GM21717 (cell line): ENCODE measurements around the gene TAS1R2.
"Not testable (repeated sequence)": the region's sequence is repeated elsewhere in the genome, so short reads cannot be mapped to it uniquely, and the experiment has no call there.

Experiments used
- ATAC-seq: cut with Tn5 transposase; IDR thresholded peaks from one replicate; pipeline ENCODE4 v1.9.1; 2021; ENCODE audit warnings: mild to moderate bottlenecking, moderate library complexity; ENCODE audit not compliant: unreplicated experiment

Gene TAS1R2

DNA sequence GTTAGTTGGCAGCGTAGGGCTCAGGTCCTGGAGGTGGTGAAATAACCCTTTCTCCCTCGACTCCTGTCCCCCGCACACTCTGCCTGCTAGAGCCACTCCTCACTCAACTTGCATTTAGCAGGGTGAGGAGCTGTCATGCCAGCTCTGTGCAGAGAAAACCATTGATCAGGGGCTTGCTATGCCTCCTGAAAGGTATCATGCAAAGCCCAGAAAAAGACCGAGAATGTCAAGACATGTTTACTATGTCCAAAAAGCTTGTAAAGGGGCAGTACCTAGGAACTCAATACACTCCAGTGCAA, 24.9 kb upstream of the TAS1R2 start:
- ATAC-seq = no peak

DNA sequence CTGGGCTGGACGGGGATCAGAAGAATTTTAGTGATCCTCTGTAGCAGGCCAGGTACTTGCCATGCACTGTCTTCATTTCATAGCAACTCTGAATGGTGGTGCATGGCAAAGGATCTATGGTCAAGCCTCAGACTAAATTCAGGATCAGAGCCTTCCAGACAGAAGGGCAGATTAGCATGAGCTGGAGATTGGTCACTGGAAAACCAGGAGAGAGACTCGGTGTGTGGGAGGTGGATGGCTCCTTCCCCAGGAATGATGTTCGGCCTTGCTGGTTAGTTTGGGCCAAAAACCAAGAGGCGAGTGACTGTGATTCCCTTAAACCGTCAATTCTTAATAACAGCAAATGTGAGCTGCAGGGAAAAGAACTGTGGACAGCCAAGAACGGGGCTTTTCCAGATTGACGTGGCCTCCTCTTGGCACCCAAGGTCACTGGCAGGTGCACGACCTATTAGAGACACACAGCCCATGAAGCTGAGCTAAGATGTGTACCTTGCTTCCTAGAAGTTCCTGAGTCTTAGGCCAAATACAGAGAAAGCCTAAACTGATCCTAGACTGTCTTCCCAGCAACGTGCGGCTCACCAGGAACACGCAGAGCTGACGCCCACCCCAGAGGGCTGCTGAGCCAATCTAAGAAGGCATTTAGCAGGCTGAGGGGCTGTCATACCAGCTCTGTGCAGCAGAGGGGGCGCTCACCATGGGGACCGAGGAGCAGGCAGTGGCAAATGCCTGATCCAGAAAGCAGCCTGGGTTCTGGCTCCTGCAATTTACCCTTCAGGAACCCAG, 24.4 kb upstream of the TAS1R2 start:
- ATAC-seq = no peak

DNA sequence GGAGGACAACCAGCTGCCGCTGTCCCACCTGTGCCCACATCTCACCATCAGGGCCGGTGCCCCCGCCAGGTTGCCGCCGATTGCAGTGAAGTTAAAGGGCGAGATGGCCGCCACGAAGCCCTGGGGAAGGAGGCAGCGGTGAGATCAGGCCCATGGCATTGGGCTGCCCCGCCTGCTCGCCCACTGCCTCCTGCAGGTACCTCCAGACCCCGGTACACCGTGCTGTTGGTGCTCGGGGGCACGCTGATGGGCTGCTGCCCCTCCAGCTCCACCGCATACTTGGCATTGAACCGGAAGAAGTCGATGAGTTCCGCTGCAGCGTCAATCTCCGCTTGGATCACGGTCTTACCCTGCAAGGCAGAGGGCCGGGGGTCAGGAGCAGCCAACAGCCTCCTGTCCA, 23.6 kb upstream of the TAS1R2 start:
- no peak for ATAC-seq

DNA sequence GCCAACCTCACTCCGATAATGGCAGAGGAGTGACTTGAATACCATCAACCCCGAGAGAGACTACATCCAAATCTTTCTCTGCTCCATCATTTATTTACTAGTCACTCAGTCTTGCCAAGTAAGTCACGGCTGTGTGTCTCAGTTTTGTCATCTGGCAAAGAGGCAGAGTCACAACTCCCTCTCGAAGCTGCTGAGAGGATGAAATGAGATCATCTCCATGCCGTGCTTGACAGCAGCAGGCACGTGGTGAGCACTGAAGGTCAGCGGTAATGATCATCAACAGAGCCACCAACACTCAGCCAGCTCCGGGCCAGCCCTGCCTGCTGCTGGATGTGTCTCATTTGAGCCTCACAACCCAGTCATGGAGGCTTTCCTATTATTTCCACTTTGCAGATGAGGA, 23.0 kb upstream of the TAS1R2 start:
- ATAC-seq = no peak

DNA sequence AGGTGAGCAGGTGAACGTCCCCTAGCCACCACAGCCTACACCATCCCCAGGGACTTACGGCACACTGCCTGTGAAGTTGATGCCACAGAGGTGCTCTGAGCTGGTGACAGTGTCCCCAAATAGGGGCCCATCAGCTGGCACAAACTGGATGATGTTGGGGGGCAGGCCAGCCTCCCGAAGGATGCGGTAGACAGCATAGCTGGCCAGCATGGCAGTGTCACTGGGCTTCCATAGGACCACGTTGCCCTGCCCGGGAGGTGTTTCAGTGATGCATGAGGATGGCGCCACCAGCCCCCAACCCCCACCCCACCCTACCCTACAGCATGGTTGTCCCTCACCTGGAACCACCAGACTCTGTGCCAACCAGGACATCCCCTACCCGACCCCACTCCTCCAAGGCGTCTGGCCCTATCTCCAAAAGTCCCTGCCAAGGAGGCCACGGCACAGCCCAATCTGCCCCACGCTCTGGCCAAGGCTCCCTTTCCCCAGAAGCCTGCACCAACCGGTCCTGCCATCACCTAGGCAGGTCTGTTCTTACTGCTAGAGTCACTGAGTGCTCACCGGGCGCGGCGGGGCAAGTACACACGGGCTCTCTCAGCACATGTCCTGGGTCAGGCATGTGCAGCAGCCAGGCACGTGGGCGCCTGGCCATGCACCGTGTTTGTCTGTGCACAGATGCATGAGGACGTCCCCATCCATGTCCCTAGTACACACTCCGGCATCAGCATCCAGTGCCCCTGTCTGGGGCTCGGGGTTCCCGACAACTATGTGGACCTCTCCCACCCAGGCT, 22.4 kb upstream of the TAS1R2 start:
- no peak for ATAC-seq

DNA sequence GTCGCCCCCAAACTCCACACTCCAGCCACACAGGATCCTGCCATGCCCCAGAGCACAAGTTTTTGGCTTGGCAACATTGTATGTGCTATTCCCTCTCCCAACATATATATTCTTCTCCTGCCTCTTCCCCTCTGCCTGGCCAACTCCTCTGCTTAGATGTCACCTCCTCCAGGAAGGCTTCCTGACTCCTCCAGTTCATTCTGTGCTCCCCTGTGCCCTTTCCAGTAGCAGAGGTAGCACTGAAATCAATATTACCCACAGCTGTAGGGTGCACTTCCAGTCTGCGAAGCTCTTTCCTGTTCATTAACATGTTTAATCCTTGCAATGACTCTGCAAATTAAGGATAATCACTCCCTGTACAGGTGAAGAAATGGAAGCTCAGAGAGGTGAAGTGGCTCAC, 21.7 kb upstream of the TAS1R2 start:
- no peak for ATAC-seq

DNA sequence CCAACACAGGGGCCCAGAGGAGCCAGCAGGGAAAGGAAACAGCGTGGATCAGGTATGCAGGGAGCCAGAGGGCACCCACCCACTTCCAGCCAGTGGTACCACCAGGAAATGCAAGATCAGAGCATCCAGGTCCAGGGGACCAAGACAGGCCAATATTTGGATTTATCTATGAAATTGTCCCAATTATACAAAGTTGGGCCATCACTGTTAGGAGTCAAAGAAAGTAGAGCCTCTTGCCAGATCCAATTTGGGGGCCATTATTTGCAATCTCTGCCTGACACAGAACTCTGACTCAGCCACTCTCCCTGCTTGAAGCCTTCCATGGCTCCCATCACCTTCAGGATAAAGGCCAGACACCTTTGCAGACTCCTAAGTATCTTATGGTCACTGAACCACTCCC, 21.1 kb upstream of the TAS1R2 start:
- ATAC-seq = no peak

DNA sequence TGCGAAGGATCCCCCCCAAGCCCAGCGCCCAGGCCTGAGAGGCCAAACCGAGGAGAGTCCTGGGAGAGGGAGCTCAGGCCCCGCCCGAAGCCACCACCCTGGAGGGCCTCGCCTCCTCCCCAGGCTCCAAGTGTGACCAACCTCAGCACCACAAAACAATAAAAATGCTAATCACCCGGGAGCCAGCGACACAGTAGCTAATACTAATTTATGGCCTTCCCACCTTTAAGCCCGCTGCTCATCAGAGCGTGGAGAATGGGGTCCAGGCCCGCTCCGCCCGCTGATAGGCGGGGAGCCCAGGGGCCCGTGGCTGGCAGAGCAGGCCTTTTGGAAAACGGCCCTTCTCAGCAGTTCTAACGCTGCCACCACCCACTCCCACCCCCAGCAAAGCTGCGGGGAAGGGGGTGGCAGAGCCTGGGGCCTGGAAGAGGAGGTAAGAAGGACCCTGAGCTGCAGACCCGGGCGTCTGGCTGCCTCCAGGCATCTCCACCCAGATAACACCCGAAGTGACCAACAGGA, 20.4 kb upstream of the TAS1R2 start:
- no peak for ATAC-seq

DNA sequence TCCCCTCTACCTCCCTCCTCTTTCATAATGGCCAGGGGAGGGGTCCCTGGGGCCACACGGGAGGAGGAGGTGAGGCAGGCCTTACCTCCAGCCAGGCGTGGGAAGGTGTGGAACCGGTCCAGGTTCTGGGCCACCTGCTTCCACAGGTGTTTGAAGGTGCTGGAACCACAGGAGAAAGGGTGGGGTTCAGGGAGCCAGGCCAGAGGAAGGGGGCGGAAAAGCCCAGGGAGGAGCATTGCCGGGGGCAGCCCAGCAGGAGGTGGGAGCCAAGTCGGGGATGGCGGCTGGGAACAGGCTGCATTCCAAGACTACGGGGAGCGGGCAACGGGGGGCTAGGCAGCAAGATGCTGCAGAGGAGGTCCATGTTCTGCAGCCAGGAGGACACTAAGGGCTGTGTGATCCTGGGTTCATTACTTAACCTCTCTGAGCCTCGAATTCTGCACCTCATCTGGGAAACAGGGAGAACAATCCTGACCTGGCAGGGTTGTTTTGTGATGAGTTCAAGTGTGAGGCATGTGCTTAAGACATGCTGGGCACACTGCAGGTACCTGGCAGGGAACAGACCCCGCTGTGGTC, 19.8 kb upstream of the TAS1R2 start:
- ATAC-seq = no peak

DNA sequence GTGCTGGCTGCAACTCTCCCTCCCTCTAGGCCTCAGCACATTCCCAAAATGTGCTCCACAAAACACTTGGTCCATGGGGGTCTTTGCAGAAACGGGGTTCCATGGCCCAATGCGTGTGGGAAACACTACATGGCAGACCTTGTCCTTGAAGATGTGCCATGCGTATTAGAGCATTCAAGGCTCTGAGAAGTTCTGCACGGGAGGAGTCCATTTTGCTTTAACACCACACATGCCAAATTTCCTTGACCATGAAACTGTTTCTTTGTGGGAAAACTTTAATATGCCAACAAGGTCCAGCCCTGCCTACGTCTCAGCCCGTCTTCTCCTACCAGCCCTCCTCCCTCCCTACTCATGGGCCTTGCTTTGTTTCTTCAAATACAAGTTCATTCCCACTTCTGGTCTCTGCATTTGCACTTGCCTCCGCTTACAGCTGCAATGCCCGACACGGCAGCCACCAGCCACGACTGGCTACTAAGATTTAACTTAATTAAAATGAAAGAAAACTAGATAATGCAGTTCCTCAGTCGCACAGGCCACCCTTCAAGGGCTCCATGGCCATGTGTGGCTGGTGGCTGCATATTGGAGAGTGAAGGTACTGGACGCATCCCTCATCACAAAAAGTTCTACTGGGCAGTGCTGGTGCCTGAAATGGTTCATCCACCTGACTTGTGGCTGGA, 19.2 kb upstream of the TAS1R2 start:
- ATAC-seq = no peak

DNA sequence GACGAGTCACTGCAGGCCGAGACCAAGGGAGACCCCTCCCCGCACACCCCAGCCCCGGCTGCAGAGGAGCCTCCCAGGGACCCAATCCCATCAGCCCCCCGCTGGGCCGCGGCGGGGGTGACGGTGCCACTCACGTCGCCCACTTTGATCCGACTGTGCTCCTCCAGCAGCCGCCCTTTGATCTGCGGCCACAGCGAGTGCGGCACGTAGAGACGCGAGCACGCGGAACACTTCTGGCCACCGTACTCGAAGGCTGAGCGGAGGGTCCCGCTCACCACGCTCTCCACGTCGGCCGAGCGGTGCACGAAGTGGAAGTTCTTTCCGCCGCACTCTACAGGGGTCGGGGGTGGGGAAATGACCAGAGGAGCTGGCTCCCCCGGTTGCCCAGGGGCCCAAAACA, 17.8 kb upstream of the TAS1R2 start:
- no peak for ATAC-seq

DNA sequence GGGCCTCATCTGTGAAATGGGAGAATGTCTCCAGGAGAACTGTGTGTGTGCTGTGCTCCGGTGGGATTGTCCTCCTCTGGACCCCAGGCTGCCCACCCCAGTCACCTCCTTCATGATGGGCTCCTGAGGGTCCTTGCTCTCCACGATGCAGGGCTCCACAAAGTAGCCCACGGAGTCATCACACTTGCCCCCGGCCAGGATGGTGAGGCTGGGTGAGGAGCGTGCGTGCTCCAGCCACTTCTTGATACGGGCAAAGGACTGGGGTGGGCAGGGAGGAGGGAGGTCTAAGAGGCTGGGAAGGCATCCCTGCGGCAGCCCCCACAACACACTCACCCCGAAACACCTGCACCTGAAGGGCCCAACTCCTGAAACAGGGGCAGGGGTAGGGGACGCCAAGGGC, 16.8 kb upstream of the TAS1R2 start:
- no peak for ATAC-seq

DNA sequence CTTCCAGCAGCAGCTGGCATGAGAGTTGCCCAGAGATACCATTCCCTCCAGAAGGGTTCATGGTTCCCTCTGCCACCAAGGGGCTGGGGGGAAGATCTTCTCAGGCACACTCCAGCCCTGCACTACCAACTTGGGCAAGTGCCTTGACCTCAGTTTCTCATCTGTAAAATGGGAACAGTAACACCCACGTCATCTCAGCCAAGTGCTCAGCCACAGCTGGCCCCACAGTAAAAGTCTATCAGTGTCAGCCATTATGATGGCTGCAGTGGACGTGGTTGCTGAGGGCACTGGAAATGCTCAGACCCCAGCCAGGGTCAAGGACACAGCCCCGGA, 16.3 kb upstream of the TAS1R2 start:
- ATAC-seq = no peak

DNA sequence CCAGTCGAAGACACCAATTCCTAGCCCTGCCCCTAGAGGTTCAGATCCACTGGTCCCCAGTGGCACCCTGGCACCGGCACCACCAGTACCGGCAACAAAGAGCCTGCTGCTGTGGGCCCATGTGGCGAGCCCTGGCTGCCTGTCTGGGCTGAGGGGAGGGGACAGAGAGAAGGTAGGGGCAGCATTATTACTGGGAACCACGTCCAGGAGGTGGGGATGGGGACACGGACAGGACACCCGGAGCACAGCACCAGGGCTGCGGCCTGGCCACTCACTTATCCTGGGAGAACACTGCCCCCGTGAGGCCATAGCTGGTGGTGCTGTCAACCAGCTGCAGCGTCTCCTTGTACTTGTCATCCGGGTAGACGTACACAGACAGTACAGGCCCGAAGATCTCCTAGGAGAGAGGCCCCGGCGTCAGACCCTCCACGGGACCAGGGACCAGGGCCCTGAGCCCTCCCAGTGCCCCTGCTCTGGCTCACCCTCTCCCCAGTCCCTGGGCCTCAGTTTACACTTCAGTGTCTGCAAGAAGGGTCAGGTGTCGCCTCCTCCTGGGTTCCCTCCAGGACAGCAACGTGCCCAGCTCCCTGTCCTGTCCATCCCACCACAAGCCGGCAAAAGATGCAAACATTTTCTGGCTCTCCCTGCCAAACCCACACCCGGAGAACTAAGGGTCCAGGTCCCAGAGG, 15.8 kb upstream of the TAS1R2 start:
- ATAC-seq = no peak

DNA sequence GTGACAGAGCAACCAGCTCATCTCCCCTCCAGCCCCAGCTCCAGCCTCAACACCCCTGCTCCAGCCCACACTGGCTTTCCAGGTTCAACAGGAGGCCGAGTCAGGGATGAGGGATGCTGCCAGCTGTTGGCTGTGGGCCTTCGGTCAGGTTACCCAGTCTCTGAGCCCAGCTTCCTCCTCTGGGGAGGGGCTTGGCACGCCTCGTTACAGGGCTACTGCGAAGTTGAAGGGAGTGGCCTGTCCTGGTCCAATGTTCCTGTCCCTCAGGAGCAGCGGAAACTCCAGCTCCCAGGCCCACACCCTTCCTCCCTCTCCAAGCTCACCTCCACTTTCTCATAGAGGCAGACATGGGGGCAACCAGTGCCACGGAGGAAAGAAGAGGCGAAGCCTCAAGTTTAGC, 15.1 kb upstream of the TAS1R2 start:
- ATAC-seq = no peak

DNA sequence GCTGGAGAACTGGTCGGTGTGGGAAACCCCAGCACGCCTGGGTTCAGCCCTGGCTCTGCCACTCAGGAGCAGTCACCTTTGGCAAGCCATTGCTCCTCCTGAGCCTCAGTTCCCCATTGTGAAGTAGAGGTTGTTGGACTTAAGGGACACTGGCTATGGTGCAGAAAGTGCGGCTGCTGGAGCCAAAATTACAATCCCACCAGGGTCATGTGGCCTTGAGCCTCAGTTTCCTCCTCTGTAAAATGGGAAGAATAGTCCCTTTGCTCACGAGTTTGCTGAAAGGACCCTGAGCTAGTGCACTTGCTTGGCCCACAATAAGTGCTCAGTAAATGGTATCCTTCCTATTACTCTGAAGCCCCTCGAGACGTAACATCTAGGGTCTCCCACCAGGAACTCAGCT, 14.6 kb upstream of the TAS1R2 start:
- ATAC-seq = no peak

DNA sequence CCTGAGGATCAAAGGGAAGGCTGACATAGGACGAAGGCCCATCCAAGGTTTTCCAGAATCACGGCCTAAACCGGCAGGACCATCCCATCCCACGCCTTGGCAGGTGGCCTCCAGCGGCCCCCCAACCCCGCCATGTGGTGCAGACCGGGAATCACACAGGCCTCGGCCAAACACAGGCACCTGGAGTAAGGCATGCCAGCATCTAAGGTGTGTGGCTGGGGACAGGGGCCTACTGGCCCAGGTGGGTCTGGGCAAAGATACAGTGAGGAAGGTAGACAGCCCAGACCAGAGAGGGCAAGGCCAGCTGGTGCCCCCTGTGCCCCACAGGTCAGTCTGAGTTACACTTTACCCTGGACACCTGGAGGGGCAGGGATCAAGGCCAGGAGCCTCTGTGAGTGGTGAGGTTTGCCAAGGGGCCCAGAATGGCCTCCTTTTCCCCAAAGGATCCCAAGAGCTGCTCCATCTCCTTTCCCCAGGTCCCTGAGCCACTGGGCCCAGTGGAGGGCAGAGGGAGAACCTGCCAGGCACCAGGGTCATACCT, 12.7 kb upstream of the TAS1R2 start:
- no peak for ATAC-seq

DNA sequence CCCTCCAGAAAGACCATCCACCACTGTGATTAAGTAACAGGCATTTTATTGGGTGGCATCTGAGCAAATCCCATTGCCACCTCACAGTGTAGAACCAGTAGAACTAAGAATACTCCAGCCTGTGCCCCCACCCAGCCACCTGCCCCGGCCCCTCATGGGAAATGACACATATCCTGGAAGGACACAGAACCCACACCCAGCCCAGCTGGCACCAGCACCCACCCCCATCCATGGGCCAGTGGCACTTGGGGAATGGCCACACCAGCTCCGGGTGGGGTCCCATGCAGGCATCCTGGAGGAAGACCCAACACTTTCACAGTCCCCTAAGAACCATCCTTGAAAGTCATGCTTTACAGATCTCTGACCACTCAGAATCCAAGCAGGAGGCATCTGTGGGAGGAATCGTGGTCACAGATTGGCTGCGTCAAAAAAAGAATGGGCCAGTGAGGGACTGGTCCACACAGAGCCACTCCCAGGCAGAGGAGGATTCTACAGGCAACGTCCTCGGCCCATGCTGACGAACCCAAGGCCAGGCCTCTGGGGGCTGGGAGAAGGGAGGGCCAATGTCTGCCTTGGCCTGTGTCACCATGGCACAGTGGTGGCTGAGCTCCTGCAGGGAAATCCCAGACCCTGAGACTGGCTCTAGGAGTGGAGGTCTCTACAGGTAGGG, 12.1 kb upstream of the TAS1R2 start:
- no peak for ATAC-seq

DNA sequence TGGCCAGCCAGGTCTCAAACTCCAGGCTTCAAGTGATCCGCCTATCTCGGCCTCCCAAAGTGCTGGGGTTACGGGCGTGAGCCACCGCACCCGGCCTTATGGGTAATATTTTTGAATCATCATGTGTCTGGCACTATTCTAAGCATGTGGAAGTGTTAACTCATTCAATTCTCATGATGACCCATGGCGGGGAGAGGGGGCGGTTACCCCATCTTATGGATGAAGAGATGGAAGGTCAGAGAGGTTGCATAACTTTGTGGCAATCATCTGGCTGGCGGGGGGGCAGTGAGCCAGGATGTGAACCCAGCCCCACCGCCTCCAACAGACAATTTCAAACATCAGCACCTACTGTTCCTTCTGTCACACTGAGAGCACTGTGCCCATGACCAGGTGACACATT, 11.5 kb upstream of the TAS1R2 start:
- ATAC-seq = no peak

DNA sequence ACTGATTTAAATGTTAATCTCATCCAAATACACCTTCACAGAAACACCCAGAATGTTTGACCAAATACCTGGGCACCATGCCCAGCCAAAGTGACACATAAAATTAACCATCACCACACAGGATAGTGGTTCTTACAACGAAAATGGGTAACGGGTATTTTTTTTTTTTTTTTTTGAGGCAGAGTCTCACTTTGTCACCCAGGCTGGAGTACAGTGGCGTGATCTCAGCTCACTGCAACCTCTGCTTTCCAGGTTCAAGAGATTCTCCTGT, 11.1 kb upstream of the TAS1R2 start:
- ATAC-seq = not testable (repeated sequence)
